Measurements from ENCODE around the gene SURF2. TPM values are rescaled to one million over a fixed set of nuclear protein-coding genes. Genes with fewer than 3 reads are reported as not detected.
"Not testable (repeated sequence)": the region's sequence is repeated elsewhere in the genome, so short reads cannot be mapped to it uniquely, and the experiment has no call there.

The SURF2 gene
- total RNA-seq, 1 experiment from 2014 or later = 27.8 TPM

GRCh38 chr9:133334888-133335287 is 21.5 kb upstream of the SURF2 start:
- H4K20me1 ChIP-seq (ENCODE audit: insufficient read depth); ATAC-seq; H3K9me3 ChIP-seq (ENCODE audit: control insufficient read depth in 1 of 2, insufficient read depth in 1 of 2, low read depth in 1 of 2, low read length in 2 of 2); H2AFZ ChIP-seq (ENCODE audit: low read depth, low read length, poor library complexity, severe bottlenecking); H3K9me2 ChIP-seq (ENCODE audit: insufficient read depth); POLR2A ChIA-PET; BruUV-seq (replicated peaks); DNase-seq (ENCODE audit: low read depth, low spot score); H3K27me3 ChIP-seq (ENCODE audit: insufficient read depth, low read length): not testable (repeated sequence)
- H3K36me3 ChIP-seq (ENCODE audit: control insufficient read depth in 1 of 2, insufficient read depth in 2 of 2, low read length in 2 of 2) = peaks cover 39 to 46% of the 10 kb centered on the region in 2 experiments; a peak in 3 of 4 replicates
- H3K4me2 ChIP-seq (ENCODE audit: low read length) = peak overlapping the region; percentile 99
- intact Hi-C loops (cut with micrococcal nuclease) = loop anchor here (5.0 kb wide), 1 partner anchor 152 kb away; no protein-coding TSS in a partner anchor
- ChIA-PET RAD21 (ENCODE audit: low non-redundant PET in 1 of 2, low total read pairs in 2 of 2, uncharacterized antibody in 2 of 2, unreplicated experiment in 2 of 2) (interaction anchor here in 1 of 2 experiments (0.6 kb wide), 1 partner anchor 150 kb away, joined by 3 read pairs; no protein-coding TSS in a partner anchor), CTCF (interaction anchor here (1.4 to 1.7 kb wide), 2 partner anchors 96 to 149 kb away, joined by 4 to 5 read pairs; no protein-coding TSS in a partner anchor)
- H3K79me2 ChIP-seq (ENCODE audit: insufficient read depth, low read length) = peaks cover 44% of the 10 kb centered on the region
- H3K4me1 ChIP-seq (ENCODE audit: control insufficient read depth in 1 of 2, insufficient read depth in 2 of 2, low read length in 2 of 2) = peaks cover 12 to 28% of the 10 kb centered on the region in 2 experiments
- peak overlapping the region; percentile 91 to 99 for H3K4me3 ChIP-seq (replicated peaks in 1 of 2; ENCODE audit: low read depth in 1 of 2, low read length in 2 of 2)
- peak overlapping the region; percentile 97 for H3K9ac ChIP-seq (ENCODE audit: low read length)
- peak overlapping the region; percentile 91 for H3K27ac ChIP-seq (ENCODE audit: low read depth, low read length)

- H3K4me2 ChIP-seq (ENCODE audit: low read length) = peak within 1 kb of the TSS; percentile 99
- no peak within 1 kb of the TSS for H2AFZ ChIP-seq (ENCODE audit: low read depth, low read length, poor library complexity, severe bottlenecking)
- no peaks in the 10 kb centered on the region for H3K9me2 ChIP-seq (ENCODE audit: insufficient read depth)
- ChIA-PET POLR2A (interaction anchor here (0.7 kb wide), 1 partner anchor 155 kb away, joined by 3 read pairs; no protein-coding TSS in a partner anchor), RAD21 (ENCODE audit: low non-redundant PET in 1 of 2, low total read pairs in 2 of 2, uncharacterized antibody in 2 of 2, unreplicated experiment in 2 of 2) (no interaction called here), CTCF (interaction anchor here (1.4 to 1.7 kb wide), 2 partner anchors 97 to 150 kb away, joined by 4 to 5 read pairs; no protein-coding TSS in a partner anchor)
- ATAC-seq = peak; percentile 93
- peak within 1 kb of the TSS; percentile 91 for H3K27ac ChIP-seq (ENCODE audit: low read depth, low read length)
- peaks cover 12 to 26% of the 10 kb centered on the region in 2 experiments for H3K4me1 ChIP-seq (ENCODE audit: control insufficient read depth in 1 of 2, insufficient read depth in 2 of 2, low read length in 2 of 2)
- H3K79me2 ChIP-seq (ENCODE audit: insufficient read depth, low read length) = peaks cover 44% of the 10 kb centered on the region
- no peaks in the 10 kb centered on the region for H3K9me3 ChIP-seq (ENCODE audit: control insufficient read depth in 1 of 2, insufficient read depth in 1 of 2, low read depth in 1 of 2, low read length in 2 of 2)
- TSS peak; percentile 92 for BruUV-seq (replicated peaks)
- peak within 1 kb of the TSS; percentile 91 to 99 for H3K4me3 ChIP-seq (replicated peaks in 1 of 2; ENCODE audit: low read depth in 1 of 2, low read length in 2 of 2)
- peak; percentile 81 for DNase-seq (ENCODE audit: low read depth, low spot score)
- H3K27me3 ChIP-seq (ENCODE audit: insufficient read depth, low read length) = no peaks in the 10 kb centered on the region
- peak within 1 kb of the TSS; percentile 97 for H3K9ac ChIP-seq (ENCODE audit: low read length)
- H3K36me3 ChIP-seq (ENCODE audit: control insufficient read depth in 1 of 2, insufficient read depth in 2 of 2, low read length in 2 of 2) = peaks cover 41 to 52% of the 10 kb centered on the region in 2 experiments; a peak in 3 of 4 replicates
- intact Hi-C loops (cut with micrococcal nuclease) = loop anchor here (5.0 kb wide), 1 partner anchor 151 kb away; no protein-coding TSS in a partner anchor
- H4K20me1 ChIP-seq (ENCODE audit: insufficient read depth) = no peaks in the 10 kb centered on the region; the same call in 1 of the 2 replicates
- no peak; the same call in 1 of the 2 replicates for TF ChIP-seq ELF1 (IDR thresholded peaks at IDR 0.05; ENCODE audit: borderline replicate concordance, low read depth)
- TF ChIP-seq EZH2 (IDR thresholded peaks at IDR 0.05) = no peak
- TF ChIP-seq EZH2phosphoT487 (IDR thresholded peaks at IDR 0.05; ENCODE audit: borderline replicate concordance) = no peak
- peak; percentile 87 for TF ChIP-seq POLR2AphosphoS5 (IDR thresholded peaks at IDR 0.05; ENCODE audit: low read depth, low read length)
- TF ChIP-seq ZFX (IDR thresholded peaks at IDR 0.05) = peak; percentile 78; the same call in 1 of the 2 replicates
- peak; percentile 13; the same call in 1 of the 2 replicates for TF ChIP-seq RAD21 (IDR thresholded peaks at IDR 0.05; ENCODE audit: low read depth)
- TF ChIP-seq JUND (IDR thresholded peaks at IDR 0.05) = no peak; the same call in 1 of the 2 replicates
- TF ChIP-seq ZNF274 (IDR thresholded peaks at IDR 0.05; ENCODE audit: low read depth, low read length) = no peak
- TF ChIP-seq MAX (IDR thresholded peaks at IDR 0.05) = peak; percentile 98
- peak; percentile 29; the same call in 1 of the 2 replicates for TF ChIP-seq FOSL1 (IDR thresholded peaks at IDR 0.05; ENCODE audit: low read depth)
- TF ChIP-seq REST (IDR thresholded peaks at IDR 0.05; ENCODE audit: low read depth) = no peak
- TF ChIP-seq CBX3 (IDR thresholded peaks at IDR 0.05; ENCODE audit: low read depth) = peak; percentile 94
- no peak for TF ChIP-seq ATF3 (IDR thresholded peaks at IDR 0.05)
These were observed 20.2 kb upstream of the SURF2 start, which contains the start of gene SURF6 for GRCh38 chr9:133335924-133336811. SURF6 (minus strand) TSS chr9:133336188; CDS start chr9:133336132, 56 bp downstream.
